ENCODE measurements around the gene ICA1L. TPM values are rescaled to one million over a fixed set of nuclear protein-coding genes. Genes with fewer than 3 reads are reported as not detected.

ICA1L gene
- total and polyA plus RNA-seq, 2 of the 13 experiments (the other 11 are each of a cell fraction or from before 2014, with no cell fraction given): 1.5 to 2.4 TPM

GRCh38 chr2:202871300-202872141 lies at the start of gene ICA1L (continued):
- TF ChIP-seq ZNF142 (CRISPR knock-in tag; IDR thresholded peaks at IDR 0.05) (peak; percentile 66; the same call in 1 of the 2 replicates), SNRNP70 (IDR thresholded peaks at IDR 0.05; ENCODE audit: low read depth, low read length) (no peak), CTCF (CRISPR knock-in tag; IDR thresholded peaks at IDR 0.05) (peak; percentile 11; the same call in 1 of the 2 replicates), SSRP1 (CRISPR knock-in tag; IDR thresholded peaks at IDR 0.05) (no peak), U2AF1 (optimal IDR thresholded peaks at IDR 0.05; ENCODE audit: low read depth, low read length) (peak; percentile 48), ZNF563 (CRISPR knock-in tag; IDR thresholded peaks at IDR 0.05) (0 out of 2 replicates have a peak, but pooled peaks have one; percentile 19), ZNF574 (CRISPR knock-in tag; IDR thresholded peaks at IDR 0.05) (peak; percentile 76), CBFB (CRISPR knock-in tag; IDR thresholded peaks at IDR 0.05) (peak; percentile 67), PRMT3 (CRISPR knock-in tag; IDR thresholded peaks at IDR 0.05; ENCODE audit: borderline replicate concordance, low read depth) (no peak), FOXM1 (CRISPR knock-in tag; IDR thresholded peaks at IDR 0.05) (peak; percentile 30; the same call in 1 of the 2 replicates), SKI (IDR thresholded peaks at IDR 0.05; ENCODE audit: partially characterized antibody) (peak; percentile 13), ZNF160 (CRISPR knock-in tag; IDR thresholded peaks at IDR 0.05) (peak; percentile 78; the same call in 1 of the 2 replicates), DNMT1 (CRISPR knock-in tag; IDR thresholded peaks at IDR 0.05) (no peak), ZNF615 (CRISPR knock-in tag; IDR thresholded peaks at IDR 0.05; ENCODE audit: borderline replicate concordance) (no peak), POGK (CRISPR knock-in tag; conservative IDR thresholded peaks at IDR 0.05) (peak; percentile 84; the same call in 1 of the 2 replicates), FOXO1 (CRISPR knock-in tag; IDR thresholded peaks at IDR 0.05) (no peak)

Measured in HepG2 (cell line).